C4-2B (cell line): ENCODE results near the gene PRAMEF12.
"Not testable (repeated sequence)": the region's sequence is repeated elsewhere in the genome, so short reads cannot be mapped to it uniquely, and the experiment has no call there.

Experiments
- ZFX ChIP-seq: fragments of 450-650 bp; IDR thresholded peaks from 2 replicates; pipeline ENCODE4 v1.6.1; 2017
- TF ChIP-seq, protein P1 (sequence below): fragments of 450-650 bp; conservative IDR thresholded peaks from 2 replicates; pipeline ENCODE4 v1.5.1; 2017; ENCODE audit warnings: mild to moderate bottlenecking

DNA sequence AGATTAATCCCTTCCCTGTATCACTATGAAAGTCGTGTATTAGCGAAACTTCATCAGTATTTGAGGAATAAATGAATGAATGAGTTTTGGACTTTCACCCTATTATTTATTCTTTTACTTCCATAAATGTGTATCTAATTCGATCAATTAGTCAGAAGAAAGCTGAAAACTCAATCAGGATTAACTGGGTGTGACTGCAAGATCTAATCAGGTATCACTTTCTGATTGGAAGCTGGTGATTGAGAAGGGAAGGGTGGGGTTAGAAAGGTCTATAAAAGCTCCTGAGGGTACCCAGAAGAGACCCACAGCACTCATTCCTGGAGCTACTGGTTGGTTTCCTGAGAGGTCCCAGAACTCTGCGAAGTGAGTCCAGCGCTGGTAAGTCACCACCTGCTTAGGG, 17.6 kb downstream of the PRAMEF12 start, which contains the start of gene PRAMEF1:
- TF ChIP-seq, protein P1, sequence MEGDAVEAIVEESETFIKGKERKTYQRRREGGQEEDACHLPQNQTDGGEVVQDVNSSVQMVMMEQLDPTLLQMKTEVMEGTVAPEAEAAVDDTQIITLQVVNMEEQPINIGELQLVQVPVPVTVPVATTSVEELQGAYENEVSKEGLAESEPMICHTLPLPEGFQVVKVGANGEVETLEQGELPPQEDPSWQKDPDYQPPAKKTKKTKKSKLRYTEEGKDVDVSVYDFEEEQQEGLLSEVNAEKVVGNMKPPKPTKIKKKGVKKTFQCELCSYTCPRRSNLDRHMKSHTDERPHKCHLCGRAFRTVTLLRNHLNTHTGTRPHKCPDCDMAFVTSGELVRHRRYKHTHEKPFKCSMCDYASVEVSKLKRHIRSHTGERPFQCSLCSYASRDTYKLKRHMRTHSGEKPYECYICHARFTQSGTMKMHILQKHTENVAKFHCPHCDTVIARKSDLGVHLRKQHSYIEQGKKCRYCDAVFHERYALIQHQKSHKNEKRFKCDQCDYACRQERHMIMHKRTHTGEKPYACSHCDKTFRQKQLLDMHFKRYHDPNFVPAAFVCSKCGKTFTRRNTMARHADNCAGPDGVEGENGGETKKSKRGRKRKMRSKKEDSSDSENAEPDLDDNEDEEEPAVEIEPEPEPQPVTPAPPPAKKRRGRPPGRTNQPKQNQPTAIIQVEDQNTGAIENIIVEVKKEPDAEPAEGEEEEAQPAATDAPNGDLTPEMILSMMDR, result not testable (repeated sequence)
- not testable (repeated sequence) for TF ChIP-seq ZFX
